Fibroblast of the aortic adventitia (primary cell): ENCODE results near the gene E2F2. TPM values are rescaled to one million over a fixed set of nuclear protein-coding genes. Genes with fewer than 3 reads are reported as not detected.

Source experiments
- DNase-seq: peaks from one replicate; pipeline ENCODE4 v3.0.0-alpha.2; 2010; ENCODE audit warnings: low read depth
- H3K4me3 ChIP-seq: 2 replicates; pipeline ENCODE4 v1.5.1; 2011; ENCODE audit warnings: low read depth, mild to moderate bottlenecking, control low read depth, low read length, moderate library complexity
- CTCF ChIP-seq: IDR thresholded peaks from 2 replicates; pipeline ENCODE4 v1.5.1; 2011; ENCODE audit warnings: mild to moderate bottlenecking, low read length, control low read depth, inconsistent platforms; ENCODE audit not compliant: insufficient read depth
- total RNA-seq: library from RNA; depleted of rRNA; stranded (reverse); fragments of >200 nt; gene quantifications from 2 replicates; pipeline ENCODE4 v1.2.3, GENCODE V29; 2012; ENCODE audit warnings: low replicate concordance

E2F2 gene
- total RNA-seq, 1 donor = 5.6 TPM

GRCh38 chr1:23554481-23555269 is 23.6 kb upstream of the E2F2 start:
- peak; percentile 49 for TF ChIP-seq CTCF
- DNase-seq = peak; percentile 76
- H3K4me3 ChIP-seq = peak overlapping the region; percentile 78

GRCh38 chr1:23554127-23554480 is 23.1 kb upstream of the E2F2 start:
- peak overlapping the region; percentile 53 for H3K4me3 ChIP-seq
- no peak for DNase-seq
- no peak for TF ChIP-seq CTCF

- TF ChIP-seq CTCF = no peak
- H3K4me3 ChIP-seq = no peak overlapping the region
- no peak for DNase-seq
These were observed 22.4 kb upstream of the E2F2 start for GRCh38 chr1:23553231-23554126.

- TF ChIP-seq CTCF = no peak
- DNase-seq = no peak
These were observed 20.8 kb upstream of the E2F2 start for GRCh38 chr1:23551849-23552248.

GRCh38 chr1:23548704-23549143 is 17.7 kb upstream of the E2F2 start:
- TF ChIP-seq CTCF = no peak
- DNase-seq = peak; percentile 50
- H3K4me3 ChIP-seq = no peak overlapping the region

More at GRCh38 chr1:23551849-23552248, 20.8 kb upstream of the E2F2 start:
- no peak overlapping the region for H3K4me3 ChIP-seq

GRCh38 chr1:23546897-23547584 is 16.0 kb upstream of the E2F2 start:
- no peak for DNase-seq
- H3K4me3 ChIP-seq = no peak overlapping the region
- TF ChIP-seq CTCF = no peak
